ENCODE measurements around the gene FGF9. TPM values are rescaled to one million over a fixed set of nuclear protein-coding genes. Genes with fewer than 3 reads are reported as not detected.

Gene FGF9
- total and polyA plus RNA-seq, 2 donors (not counting 1 experiment from before 2014, with no cell fraction given), result 0.13 to 3.0 TPM

DNA sequence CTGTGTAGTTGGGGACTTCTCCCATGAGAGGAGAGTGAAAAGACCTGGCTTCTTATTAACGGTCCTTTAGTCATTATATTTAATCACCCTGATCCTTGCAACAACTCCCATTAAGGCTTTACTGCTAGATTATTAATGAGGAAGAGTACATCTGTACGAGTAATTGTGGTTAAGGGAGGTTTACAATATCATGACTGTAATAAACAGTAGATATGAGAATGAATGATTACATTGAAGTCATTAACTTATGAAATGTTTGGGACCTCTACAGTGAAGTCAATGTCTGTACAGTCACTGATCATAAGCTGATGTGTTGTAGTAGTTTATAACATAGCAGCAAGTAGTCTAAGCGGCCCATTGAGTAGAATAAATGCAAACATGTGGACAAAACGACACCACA, 24.7 kb downstream of the FGF9 start:
- Histone ChIP-seq H3K9ac (ENCODE audit: low read length) (no peak overlapping the region), H2AFZ (ENCODE audit: insufficient read depth, low read depth, low read length, poor library complexity, severe bottlenecking) (no peak overlapping the region), H3K79me2 (ENCODE audit: control insufficient read depth, insufficient read depth, low read length) (no peaks in the 10 kb centered on the region), H3K9me3 (ENCODE audit: control extremely low read depth in 1 of 3, control insufficient read depth in 2 of 3, insufficient read depth in 1 of 3, low read length in 2 of 3) (no peaks in the 10 kb centered on the region), H3K4me3 (ENCODE audit: control extremely low read depth in 1 of 5, extremely low read depth in 1 of 5, insufficient read depth in 1 of 5, low read depth in 2 of 5, low read length in 4 of 5) (no peak overlapping the region), H3K27me3 (replicated peaks in 1 of 4; ENCODE audit: control extremely low read depth in 1 of 4, control insufficient read depth in 3 of 4, insufficient read depth in 4 of 4, low read length in 3 of 4) (peaks cover 0 to 4% (median 1%) of the 10 kb centered on the region in 4 experiments), H3K4me2 (replicated peaks; ENCODE audit: low read depth, low read length, poor library complexity, severe bottlenecking) (no peak overlapping the region), H3K4me1 (ENCODE audit: control insufficient read depth in 2 of 2, insufficient read depth in 2 of 2, low read length in 2 of 2) (peaks cover 0 to 5% of the 10 kb centered on the region in 2 donors), H4K20me1 (ENCODE audit: control insufficient read depth, insufficient read depth, low read length, poor library complexity, severe bottlenecking) (no peaks in the 10 kb centered on the region), H3K36me3 (replicated peaks in 1 of 2; ENCODE audit: control extremely low read depth in 1 of 2, control insufficient read depth in 1 of 2, extremely low read depth in 1 of 2, insufficient read depth in 2 of 2, low read length in 1 of 2) (no peaks in the 10 kb centered on the region), H3K27ac (ENCODE audit: low read length in 2 of 2) (no peak overlapping the region)
- Mint-ChIP-seq H3K4me1 (peaks cover 4% of the 10 kb centered on the region), H3K4me3 (no peak overlapping the region), H3K9me3 (ENCODE audit: insufficient read depth) (no peaks in the 10 kb centered on the region), H3K27ac (no peak overlapping the region), H3K27me3 (peaks cover 24% of the 10 kb centered on the region)
- ChIA-PET CTCF (no interaction called here), POLR2A (no interaction called here)
- intact Hi-C loops (cut with micrococcal nuclease), result no loop called here
- WGBS (ENCODE audit: insufficient coverage), result no CpG with 5 or more reads among the region's 4 CpGs
- ATAC-seq (ENCODE audit: low read depth) (no peak), DNase-seq (no peak)
- TF ChIP-seq EZH2 (IDR thresholded peaks at IDR 0.05; ENCODE audit: borderline replicate concordance, insufficient read depth, low read depth, low read length, poor library complexity, severe bottlenecking) (no peak), CTCF (IDR thresholded peaks at IDR 0.05) (no peak)

DNA sequence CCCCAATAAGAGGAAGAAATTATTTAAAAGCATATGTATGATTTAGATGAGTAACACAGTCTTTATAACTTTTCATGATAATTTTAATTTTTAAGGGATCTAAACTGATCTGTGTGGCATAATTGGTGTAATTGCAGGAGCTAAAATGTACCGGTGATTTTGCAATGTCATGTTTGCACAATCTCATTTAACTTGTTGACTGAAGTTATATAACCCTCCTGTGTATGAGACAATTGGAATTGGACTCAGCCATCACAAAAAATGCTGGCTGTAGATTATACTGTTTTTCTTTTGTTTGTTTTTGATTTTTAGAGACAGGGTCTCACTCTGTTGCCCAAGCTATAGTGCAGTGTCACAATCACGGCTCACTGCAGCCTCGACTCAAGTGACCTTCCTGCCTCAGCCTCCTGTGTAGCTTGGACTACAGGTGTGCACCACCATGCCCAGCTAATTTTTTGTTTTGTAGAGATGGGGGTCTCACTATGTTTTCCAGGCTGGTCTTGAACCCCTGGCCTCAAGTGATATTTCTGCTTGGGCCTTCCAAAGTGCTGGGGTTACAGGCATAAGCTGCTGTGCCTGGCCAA, 26.1 kb downstream of the FGF9 start:
- no peak for ATAC-seq (ENCODE audit: low read depth)
- H3K27me3 ChIP-seq (replicated peaks in 1 of 4; ENCODE audit: control extremely low read depth in 1 of 4, control insufficient read depth in 3 of 4, insufficient read depth in 4 of 4, low read length in 3 of 4), result peaks cover 0 to 3% (median 0%) of the 10 kb centered on the region in 4 experiments
- intact Hi-C loops (cut with micrococcal nuclease), result no loop called here
- DNase-seq, result no peak
- H3K79me2 ChIP-seq (ENCODE audit: control insufficient read depth, insufficient read depth, low read length), result no peaks in the 10 kb centered on the region
- H3K27me3 Mint-ChIP-seq, result peaks cover 23% of the 10 kb centered on the region
- H3K4me2 ChIP-seq (replicated peaks; ENCODE audit: low read depth, low read length, poor library complexity, severe bottlenecking), result no peak overlapping the region
- H3K9me3 Mint-ChIP-seq (ENCODE audit: insufficient read depth), result no peaks in the 10 kb centered on the region
- no peaks in the 10 kb centered on the region for H4K20me1 ChIP-seq (ENCODE audit: control insufficient read depth, insufficient read depth, low read length, poor library complexity, severe bottlenecking)
- no peaks in the 10 kb centered on the region for H3K4me1 ChIP-seq (ENCODE audit: control insufficient read depth in 2 of 2, insufficient read depth in 2 of 2, low read length in 2 of 2)
- H3K9me3 ChIP-seq (ENCODE audit: control extremely low read depth in 1 of 3, control insufficient read depth in 2 of 3, insufficient read depth in 1 of 3, low read length in 2 of 3), result no peaks in the 10 kb centered on the region
- 87% methylated on average over 3 of the region's 3 CpGs for WGBS (ENCODE audit: insufficient coverage)
- H3K36me3 ChIP-seq (replicated peaks in 1 of 2; ENCODE audit: control extremely low read depth in 1 of 2, control insufficient read depth in 1 of 2, extremely low read depth in 1 of 2, insufficient read depth in 2 of 2, low read length in 1 of 2), result no peaks in the 10 kb centered on the region
- H3K4me3 ChIP-seq (ENCODE audit: control extremely low read depth in 1 of 5, extremely low read depth in 1 of 5, insufficient read depth in 1 of 5, low read depth in 2 of 5, low read length in 4 of 5), result no peak overlapping the region
- no peaks in the 10 kb centered on the region for H3K4me1 Mint-ChIP-seq
- no peak overlapping the region for H3K9ac ChIP-seq (ENCODE audit: low read length)
- no peak overlapping the region for H2AFZ ChIP-seq (ENCODE audit: insufficient read depth, low read depth, low read length, poor library complexity, severe bottlenecking)
- no peak overlapping the region for H3K27ac Mint-ChIP-seq
- ChIA-PET CTCF (no interaction called here), POLR2A (no interaction called here)
- H3K27ac ChIP-seq (ENCODE audit: low read length in 2 of 2), result no peak overlapping the region
- H3K4me3 Mint-ChIP-seq, result no peak overlapping the region
- TF ChIP-seq EZH2 (IDR thresholded peaks at IDR 0.05; ENCODE audit: borderline replicate concordance, insufficient read depth, low read depth, low read length, poor library complexity, severe bottlenecking) (no peak), CTCF (IDR thresholded peaks at IDR 0.05) (no peak)
